Head of caudate nucleus (tissue), 42 donors: ENCODE results near the gene ACP2.

Experiments used
- DNase-seq, 42 donors: peaks; one replicate each; pipeline versions ENCODE4 v3.0.0 to v3.0.0-alpha.2; 2020 to 2021; ENCODE audit warnings: mixed read lengths in 7 of 42
- intact Hi-C: fragments of 100-400 bp; cut with DNase I; formaldehyde crosslinking; loops from one replicate; pipeline ENCODE4 v1.15.0; 2022

ACP2 gene, protein sequence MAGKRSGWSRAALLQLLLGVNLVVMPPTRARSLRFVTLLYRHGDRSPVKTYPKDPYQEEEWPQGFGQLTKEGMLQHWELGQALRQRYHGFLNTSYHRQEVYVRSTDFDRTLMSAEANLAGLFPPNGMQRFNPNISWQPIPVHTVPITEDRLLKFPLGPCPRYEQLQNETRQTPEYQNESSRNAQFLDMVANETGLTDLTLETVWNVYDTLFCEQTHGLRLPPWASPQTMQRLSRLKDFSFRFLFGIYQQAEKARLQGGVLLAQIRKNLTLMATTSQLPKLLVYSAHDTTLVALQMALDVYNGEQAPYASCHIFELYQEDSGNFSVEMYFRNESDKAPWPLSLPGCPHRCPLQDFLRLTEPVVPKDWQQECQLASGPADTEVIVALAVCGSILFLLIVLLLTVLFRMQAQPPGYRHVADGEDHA

GRCh38 chr11:47248664-47249377, at the start of gene ACP2:
Gene ACP2 (minus strand): TSS chr11:47248814. CDS start chr11:47248789, 25 bp downstream.
- intact Hi-C loops, result loop anchor here (2.0 kb wide), 1 partner anchor 20 kb away; no protein-coding TSS in a partner anchor
- DNase-seq, result peak; percentile 87 to 97 (median 92)

- intact Hi-C loops, result no loop called here
- no peak for DNase-seq
Measured at GRCh38 chr11:47296045-47296444, 47.4 kb upstream of the ACP2 start.

GRCh38 chr11:47295385-47295784, 46.8 kb upstream of the ACP2 start:
- DNase-seq, result no peak
- intact Hi-C loops, result no loop called here

GRCh38 chr11:47289856-47290255, 41.2 kb upstream of the ACP2 start:
- intact Hi-C loops, result no loop called here
- no peak for DNase-seq

DNA sequence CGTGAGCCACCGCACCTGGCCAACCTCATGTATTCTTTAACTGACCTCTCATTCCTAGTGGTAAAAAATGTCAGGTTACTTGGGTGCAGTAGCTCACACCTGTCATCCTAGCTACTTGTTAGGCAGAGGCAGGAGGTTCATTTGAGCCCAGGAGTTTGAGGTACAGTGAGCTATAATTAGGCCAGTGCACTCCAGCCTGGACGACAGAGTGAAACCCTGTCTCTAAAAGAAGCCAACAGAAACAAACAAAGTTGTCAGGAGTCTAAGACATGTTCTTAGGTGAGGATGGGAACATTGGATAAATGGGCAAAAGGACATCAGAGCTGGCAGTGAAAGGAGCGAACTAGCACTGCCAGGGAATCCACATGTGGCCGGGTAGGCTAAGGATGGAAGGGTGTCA, 39.5 kb upstream of the ACP2 start:
- intact Hi-C loops, result no loop called here

DNA sequence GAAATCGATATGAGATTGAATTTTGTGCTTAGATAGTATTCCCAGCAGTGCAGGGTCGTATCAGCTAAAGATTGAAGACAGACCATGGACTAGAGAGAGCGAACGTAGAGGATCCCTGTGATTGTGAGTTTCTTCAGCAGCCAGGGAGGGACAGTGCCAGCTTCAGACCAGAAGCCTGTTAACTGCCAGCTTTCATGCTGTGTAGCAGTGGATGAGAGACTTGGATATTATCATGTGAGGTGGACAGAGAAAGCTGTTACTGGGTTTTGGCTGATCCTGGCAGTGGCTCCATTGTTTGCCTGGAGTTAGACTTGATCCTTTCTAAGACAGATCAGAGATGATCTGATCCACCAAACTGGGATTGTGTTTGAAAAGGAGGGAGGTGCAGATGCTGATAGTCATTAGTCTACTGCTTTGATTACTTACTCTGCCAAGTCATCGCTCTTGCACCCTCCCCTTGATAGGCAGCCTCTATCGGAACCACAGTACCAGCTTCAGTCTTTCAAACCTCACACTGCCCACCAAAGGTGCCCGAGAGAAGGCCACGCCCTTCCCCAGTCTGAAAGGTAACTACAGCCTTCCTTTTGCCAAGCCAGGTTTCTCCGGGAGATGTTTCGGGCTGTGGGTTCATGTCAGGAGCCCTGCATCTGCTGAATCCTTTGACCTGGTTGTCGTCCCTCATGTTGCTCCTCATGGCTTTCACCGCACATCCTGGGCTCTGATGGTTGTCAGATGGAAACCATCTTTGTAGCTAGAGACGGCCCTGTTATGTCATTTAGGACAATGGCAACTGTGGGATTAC, 37.6 kb upstream of the ACP2 start:
- no peak for DNase-seq
- intact Hi-C loops, result no loop called here

More for the DNA sequence above, 39.5 kb upstream of the ACP2 start:
- no peak for DNase-seq

- intact Hi-C loops, result no loop called here
- no peak for DNase-seq
Measured at GRCh38 chr11:47284151-47284550, 35.5 kb upstream of the ACP2 start.

GRCh38 chr11:47282462-47282861, 33.8 kb upstream of the ACP2 start:
- no peak for DNase-seq
- intact Hi-C loops, result no loop called here

GRCh38 chr11:47280860-47281259, 32.2 kb upstream of the ACP2 start:
- intact Hi-C loops, result no loop called here

GRCh38 chr11:47280099-47280498, 31.5 kb upstream of the ACP2 start:
- intact Hi-C loops, result no loop called here
- no peak for DNase-seq

More at GRCh38 chr11:47280860-47281259, 32.2 kb upstream of the ACP2 start:
- no peak for DNase-seq

DNA sequence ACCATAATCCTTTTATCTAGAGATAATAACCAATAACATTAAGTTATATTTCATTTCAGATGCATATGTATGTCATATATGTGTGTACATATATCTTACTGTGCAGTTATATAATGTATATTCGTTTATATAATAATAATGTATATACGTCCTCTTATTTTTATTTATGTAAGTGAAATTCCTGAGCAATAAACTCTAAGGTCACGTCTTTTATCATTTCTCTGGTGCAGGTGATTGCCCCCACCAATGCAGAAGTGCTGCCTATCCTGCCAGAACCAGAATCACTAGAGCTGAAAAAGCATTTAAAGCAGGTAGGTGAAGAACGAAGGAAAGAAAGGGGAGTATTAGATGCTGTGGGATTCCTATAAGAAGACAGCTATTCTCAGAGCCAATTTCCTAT, 30.2 kb upstream of the ACP2 start:
- intact Hi-C loops, result no loop called here
- DNase-seq, result no peak

GRCh38 chr11:47278058-47278457, 29.4 kb upstream of the ACP2 start:
- intact Hi-C loops, result no loop called here
- no peak for DNase-seq

- DNase-seq, result no peak
- intact Hi-C loops, result no loop called here
Measured at GRCh38 chr11:47276923-47277322, 28.3 kb upstream of the ACP2 start.

- intact Hi-C loops, result no loop called here
Measured at GRCh38 chr11:47274495-47275235, 26.1 kb upstream of the ACP2 start.

GRCh38 chr11:47272706-47273105, 24.1 kb upstream of the ACP2 start:
- intact Hi-C loops, result no loop called here
- DNase-seq, result no peak

More at GRCh38 chr11:47274495-47275235, 26.1 kb upstream of the ACP2 start:
- DNase-seq, result no peak

DNA sequence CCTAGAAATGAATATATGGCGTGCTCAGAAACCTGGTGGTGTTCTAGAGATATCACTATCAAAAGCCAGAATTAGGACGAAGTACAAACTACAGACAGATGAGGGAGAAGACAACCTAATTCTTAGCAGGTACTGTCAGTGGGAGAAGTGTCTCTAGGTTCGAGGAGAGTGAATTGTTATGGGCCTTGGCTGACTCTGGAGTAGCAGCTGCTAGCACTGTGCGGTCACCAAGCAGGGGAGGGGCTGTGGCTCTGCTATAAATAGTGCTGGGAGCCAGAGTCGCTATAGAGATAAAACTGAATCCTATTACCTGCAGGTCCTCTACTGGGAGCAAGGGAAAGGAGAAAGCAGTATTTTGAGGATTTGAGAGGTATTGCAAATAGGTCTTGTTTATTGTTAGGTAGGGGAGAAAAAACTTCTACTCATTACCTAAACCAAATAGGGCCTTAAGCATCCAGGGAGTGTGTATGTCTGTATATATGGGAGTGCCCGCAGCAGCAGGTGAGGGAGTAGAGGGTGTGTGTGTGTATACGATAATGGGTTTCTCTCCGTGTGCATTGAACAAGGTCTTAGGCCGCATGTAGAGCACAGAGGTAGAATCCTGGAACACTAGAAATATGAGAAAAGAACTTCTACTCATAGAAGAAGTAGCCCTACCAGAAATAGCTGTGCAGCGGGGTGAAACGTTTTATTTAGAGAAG, 23.5 kb upstream of the ACP2 start:
- intact Hi-C loops, result no loop called here

GRCh38 chr11:47271328-47271727, 22.7 kb upstream of the ACP2 start:
- DNase-seq, result no peak
- intact Hi-C loops, result no loop called here

More for the DNA sequence above, 23.5 kb upstream of the ACP2 start:
- DNase-seq, result peak in 20 of 42 donors; percentile 11 to 66 (median 40)
